Posterior vena cava (tissue), 2 donors: ENCODE data around the gene RHBDF2. TPM values are rescaled to one million over a fixed set of nuclear protein-coding genes. Genes with fewer than 3 reads are reported as not detected.
A peak's percentile ranks its signal among the peaks of the same experiment; 100 is the strongest.

Source experiments
- DNase-seq: peaks from one replicate; pipeline ENCODE4 v3.0.0-alpha.2; 2020; ENCODE audit warnings: low spot score
- intact Hi-C, 2 donors: fragments of 100-400 bp; cut with DNase I; formaldehyde crosslinking; loops; one replicate each; pipeline versions ENCODE4 v1.14.1 to v1.14.2; 2022 to 2023
- total RNA-seq, 2 donors: library from RNA; stranded (reverse); fragmentation: NEBNext Ultra II Directional; extraction: Animal tissue kit (Norgen Biotek cat#: 25700); gene quantifications; one replicate each; pipeline ENCODE4 v1.2.1, GENCODE V29; 2021
- donor health status: DM: yes; HTN: yes; CAD: no.
- donor health status: DM: yes; HTN: yes; CAD: no.

Gene RHBDF2
- total RNA-seq, 2 donors from 2014 or later, result 26.7 to 31.4 TPM

DNA sequence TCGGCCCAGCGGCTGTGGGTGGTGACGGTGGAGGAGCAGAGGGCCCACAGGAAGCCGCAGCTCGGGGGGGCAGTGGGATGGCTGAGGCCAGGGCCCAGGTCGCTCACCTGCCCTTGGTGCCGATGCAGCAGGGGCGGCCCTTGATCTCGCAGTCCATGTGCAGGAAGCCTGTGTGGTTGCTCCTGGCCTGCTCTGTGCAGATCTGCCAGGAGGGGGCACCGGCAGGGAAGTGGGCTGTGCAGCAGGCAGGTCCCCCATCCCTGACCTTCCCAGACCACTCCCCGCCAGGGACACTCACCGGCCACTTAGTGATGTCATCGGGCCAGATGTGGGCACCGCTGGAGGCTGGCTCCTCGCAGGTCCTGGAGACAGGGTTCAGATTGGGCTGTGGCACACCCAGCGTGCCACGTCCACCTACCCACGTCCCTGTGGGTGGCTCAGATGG lies 27.7 kb downstream of the RHBDF2 start:
- peak; percentile 77 for DNase-seq
- intact Hi-C loops, result no loop called here

DNA sequence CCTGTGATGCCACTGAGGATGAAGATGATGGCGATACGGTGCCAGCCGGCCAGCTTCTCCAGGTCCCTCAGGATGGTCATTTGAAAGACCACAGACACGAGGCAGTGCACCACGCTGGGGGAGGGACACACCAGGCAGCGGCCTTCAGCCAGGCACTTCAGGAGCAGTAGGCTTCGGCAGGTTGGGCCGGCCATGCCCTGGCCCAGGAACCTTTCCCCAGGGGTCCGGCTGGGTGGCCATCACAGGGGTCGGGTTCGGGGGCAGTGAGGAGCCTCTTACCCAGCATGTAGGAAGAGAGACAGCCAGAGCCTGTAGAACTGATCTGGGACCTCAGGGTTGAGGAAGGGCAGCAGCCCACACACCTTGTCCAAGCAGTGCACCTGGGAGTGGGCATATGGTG lies 28.5 kb downstream of the RHBDF2 start:
- DNase-seq, result peak; percentile 73
- intact Hi-C loops, result no loop called here

DNA sequence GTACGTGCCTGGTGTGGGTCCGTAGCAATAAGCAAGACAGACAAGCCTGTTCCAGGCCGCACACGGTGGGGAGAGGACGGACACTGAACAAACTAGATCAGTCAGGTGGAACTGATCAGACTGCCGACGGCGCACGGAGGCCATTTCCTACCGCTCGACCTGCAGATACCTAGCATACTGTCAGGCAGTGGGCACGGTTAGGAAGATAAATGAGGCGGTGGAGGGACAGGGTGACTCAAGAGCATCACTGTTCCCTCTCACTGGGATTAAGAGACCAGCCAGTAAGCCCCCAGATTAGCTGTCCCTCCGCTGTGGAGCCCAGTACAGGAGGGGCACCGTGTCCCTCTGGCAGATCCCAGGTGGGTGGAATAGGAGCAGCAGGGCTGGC lies 29.0 kb downstream of the RHBDF2 start:
- DNase-seq, result no peak
- intact Hi-C loops, result no loop called here

- intact Hi-C loops, result no loop called here
- DNase-seq, result no peak
Measured at GRCh38 chr17:76471498-76472257, 29.5 kb downstream of the RHBDF2 start.

DNA sequence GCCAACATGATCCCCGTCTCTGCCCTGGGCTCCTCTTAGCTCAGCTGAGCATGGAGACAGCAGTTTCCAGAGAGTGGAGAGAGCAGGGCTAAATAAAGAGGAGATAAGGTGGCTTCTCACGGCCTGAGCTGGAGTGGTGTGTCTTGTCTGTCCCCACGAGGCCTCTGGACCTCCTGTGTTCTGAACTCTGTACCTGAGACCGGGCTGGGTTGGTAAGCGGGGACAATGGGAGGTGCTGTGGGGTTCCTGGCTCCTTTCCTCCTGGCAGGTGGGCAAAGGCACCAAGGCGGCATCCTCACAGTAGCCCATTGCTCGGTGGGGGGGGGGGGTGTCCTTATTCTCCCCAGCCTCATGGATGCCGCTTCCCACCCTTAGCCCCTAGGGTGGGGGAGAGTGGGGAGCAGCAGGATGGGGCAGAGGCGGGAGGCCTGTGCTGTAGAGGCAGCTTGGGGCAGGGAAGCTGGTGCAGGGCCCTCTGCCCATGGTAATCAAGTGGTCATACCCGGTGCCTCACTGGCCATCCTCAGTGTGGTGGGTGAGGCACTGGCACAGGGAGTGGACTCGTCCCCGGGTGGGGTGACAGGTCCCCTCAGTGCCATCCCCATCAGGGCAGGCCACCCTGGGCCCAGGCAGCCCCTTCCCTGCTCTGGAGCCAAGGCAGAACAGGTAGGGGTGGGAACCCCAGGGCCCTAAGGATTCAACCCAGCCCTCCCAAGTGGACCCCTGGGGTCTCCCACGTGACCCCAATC lies 31.1 kb downstream of the RHBDF2 start:
- DNase-seq, result no peak
- intact Hi-C loops, result no loop called here

DNA sequence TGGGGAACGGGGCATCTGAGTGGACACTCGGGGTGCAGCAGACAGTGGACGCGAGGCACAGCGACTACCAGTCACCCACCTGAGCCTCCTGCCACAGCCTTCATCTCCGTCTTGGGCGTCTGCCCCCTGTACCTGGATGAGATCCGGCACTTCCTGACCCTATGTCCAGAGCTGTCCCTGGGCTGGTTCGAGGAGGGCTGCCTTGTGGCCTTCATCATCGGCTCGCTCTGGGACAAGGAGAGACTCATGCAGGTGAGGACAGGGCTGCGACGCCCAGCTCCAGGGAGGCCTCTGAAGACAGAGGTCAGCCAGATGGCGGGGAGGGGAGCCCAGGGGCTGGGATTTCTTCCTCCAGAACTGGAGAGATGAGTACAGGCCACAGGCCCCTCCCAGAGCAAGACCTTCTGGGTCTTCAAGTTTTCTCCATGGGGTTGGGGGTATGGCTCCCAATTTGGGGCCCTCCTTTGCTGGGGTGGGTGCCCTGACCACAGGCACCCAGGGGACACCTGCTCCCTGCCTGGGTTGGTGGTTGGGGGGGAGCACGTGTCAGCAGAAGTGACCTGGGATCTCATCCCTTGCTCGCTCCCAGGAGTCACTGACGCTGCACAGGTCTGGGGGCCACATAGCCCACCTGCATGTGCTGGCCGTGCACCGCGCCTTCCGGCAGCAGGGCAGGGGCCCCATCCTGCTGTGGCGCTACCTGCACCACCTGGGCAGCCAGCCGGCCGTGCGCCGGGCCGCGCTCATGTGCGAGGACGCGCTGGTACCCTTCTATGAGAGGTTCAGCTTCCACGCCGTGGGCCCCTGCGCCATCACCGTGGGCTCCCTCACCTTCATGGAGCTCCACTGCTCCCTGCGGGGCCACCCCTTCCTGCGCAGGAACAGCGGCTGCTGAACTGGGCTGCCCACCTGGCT lies 31.9 kb downstream of the RHBDF2 start:
- intact Hi-C loops, result no loop called here
- no peak for DNase-seq

DNA sequence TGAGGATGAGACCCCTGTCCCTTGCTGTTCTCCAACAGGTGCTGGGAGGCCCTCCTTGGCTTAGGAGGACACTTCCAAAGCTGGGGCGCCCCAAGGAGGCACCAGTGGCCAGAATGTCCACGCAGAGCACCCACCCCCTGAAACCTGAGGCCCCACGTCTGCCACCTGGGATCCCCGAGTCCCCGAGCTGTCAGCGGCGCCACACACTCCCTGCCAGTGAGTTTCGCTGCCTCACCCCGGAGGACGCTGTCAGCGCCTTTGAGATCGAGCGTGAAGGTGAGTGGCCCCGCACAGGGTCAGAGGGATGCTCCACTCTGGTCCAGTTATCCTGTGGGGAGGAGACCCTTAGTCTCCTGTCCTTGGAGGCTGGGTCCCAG lies 32.6 kb downstream of the RHBDF2 start:
- no peak for DNase-seq
- intact Hi-C loops, result no loop called here

DNA sequence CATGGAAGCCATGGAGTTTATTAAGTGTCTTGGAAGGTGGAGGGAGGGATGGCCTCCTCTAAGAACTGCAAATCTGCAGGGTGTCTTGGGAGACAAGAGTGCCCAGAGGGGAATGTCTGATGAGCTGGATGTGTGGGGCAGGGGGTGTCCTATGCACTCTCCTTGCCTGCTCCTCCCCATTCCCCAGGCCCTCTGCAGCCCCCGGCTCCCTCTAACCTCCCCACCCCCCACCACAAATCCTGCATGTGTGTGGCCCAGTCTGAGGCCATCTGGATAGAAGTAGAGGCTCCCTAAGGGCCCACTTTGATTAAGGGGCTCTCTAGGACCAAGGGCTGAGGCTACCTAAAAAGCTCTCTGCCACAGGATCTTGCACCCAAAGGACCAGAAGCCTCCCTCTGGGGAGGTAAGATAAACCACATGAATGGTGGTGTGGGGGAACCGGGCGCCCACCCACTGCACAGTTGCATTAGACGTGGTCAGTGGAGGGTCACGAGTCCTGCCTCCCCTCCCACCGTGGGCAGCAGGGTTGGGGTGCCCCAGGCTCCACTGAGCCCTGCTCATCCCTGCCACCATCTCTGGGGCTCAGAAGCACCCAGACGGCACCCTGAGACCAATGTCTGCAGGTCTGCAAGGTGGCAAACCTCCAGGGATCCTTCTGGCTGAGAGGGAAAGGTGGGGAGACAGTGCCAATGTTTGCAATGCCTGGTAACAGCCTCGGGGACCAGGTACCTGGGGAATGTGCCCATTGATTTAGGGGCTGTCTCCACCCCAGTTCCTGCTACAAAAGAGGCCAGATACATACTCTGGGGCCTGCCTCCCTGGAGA lies 33.2 kb downstream of the RHBDF2 start:
- intact Hi-C loops, result loop anchor here (2.0 kb wide), 1 partner anchor 37 kb away; no protein-coding TSS in a partner anchor

GRCh38 chr17:76467366-76467765 lies 33.9 kb downstream of the RHBDF2 start, which contains the start of gene AANAT:
Gene AANAT, plus strand, starts transcription at chr17:76467603. Its CDS starts 1,144 bp downstream, at chr17:76468747.
- intact Hi-C loops, result loop anchor here (2.0 kb wide), 1 partner anchor 37 kb away; no protein-coding TSS in a partner anchor

More for the DNA sequence above, 33.2 kb downstream of the RHBDF2 start:
- DNase-seq, result no peak

DNA sequence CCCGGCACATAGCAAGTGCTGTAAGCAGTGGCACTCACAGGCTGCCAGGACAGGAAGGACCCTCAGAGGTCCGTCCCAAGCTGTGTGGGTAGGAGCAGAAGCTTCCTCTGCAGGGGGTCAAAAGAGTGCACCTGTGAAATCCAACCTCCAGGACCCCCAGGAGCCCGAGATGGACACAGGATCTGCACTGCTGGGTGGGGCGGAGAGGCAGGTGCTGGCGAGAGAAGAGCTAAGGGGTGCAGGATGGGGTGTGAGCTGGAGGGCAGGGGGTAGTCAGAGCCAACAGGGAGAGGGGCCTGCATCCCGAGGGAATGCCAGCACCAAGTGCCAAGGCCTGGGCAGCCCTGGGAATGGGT lies 34.5 kb downstream of the RHBDF2 start:
- DNase-seq, result no peak
- intact Hi-C loops, result loop anchor here (2.0 kb wide), 1 partner anchor 38 kb away; no protein-coding TSS in a partner anchor

More at GRCh38 chr17:76467366-76467765, 33.9 kb downstream of the RHBDF2 start, which contains the start of gene AANAT:
- DNase-seq, result no peak

GRCh38 chr17:76462556-76463290 lies 38.5 kb downstream of the RHBDF2 start:
- DNase-seq, result no peak
- intact Hi-C loops, result no loop called here

DNA sequence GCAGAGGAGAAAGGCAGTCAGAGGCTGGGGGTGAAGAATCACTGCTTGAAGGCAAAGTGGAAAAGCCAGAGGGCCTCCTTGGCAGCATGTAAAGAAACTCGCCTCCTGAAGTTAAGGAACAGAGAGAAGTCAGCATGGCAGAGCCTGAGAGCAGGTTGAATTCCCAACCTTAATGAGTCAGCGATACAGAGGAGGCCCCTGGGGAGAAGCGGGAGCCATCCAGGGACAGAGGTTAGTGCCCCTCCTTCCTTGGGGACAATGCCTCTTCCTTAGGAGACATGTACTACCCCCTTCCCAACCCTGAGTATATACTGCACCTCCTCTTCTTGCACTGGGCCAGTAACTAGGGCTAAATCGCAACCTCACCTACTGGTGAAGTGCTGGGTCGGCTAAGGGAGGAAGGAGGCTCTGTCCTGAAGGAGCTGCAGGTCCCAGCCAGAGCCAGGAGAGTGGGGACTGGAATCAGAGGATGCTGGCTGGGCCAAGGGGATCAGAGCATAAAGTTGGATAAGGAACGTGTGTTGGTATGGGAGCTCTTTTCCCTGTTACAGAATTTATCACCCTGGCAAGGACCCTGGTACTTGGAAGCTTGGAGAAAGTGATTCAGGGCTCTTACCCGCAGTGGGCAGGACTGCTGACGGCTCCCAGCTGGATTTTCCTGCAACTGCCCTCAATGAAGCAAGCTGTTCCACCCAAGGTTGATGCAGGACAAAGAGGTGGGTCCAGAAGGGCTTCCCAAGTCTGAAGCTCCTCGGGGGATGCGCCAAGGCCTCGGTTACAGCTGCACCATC lies 39.3 kb downstream of the RHBDF2 start:
- intact Hi-C loops, result no loop called here

GRCh38 chr17:76459674-76460073 lies 41.5 kb downstream of the RHBDF2 start:
- intact Hi-C loops, result loop anchor here in 1 of 2 donors (5.0 kb wide), 1 partner anchor 178 kb away; no protein-coding TSS in a partner anchor
- no peak for DNase-seq

More for the DNA sequence above, 39.3 kb downstream of the RHBDF2 start:
- DNase-seq, result no peak

DNA sequence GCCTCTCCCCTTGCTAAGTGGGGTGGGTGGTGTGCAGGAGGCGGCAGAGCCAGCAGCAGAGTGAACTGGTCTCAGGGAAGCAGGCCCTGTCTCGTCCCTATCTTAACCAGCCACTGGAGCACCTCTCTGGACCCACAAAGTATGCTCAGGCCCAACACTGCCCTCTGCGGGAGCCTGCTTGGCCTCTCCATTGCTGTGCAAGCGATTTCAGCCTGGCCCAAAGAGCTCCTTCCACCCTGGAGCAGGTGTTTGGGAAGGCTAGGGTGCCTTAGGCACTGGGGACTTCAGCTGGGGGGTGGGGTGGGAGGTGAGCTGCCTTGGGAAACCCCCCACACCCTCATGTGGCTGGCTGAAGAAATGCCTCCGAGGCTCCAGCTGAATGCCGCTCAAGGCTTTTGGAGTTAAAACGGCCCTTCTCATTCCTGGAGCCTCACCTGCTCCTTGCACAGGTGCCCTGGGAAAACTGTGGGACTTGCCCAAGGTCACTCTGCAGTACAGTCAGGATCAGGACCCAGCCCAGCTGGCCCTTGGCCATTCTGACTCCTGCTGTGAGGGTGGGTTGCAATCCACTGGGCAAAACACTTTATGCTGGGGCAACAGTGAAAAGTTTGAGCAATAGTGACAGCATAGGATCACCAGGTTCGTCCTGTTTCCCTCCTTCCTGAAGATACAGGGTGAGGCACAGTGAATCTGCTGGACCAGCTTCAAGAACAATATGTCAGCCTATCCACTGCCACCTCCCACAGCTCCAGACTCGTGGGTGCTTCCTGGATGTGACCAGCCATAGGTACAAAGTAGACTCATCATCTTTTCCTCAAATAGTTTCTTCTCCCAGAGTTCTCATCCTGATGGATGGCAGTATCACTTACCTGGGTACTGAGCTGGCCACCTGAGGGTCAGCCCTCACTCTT lies 42.4 kb downstream of the RHBDF2 start:
- no peak for DNase-seq

GRCh38 chr17:76453431-76453743 lies 47.8 kb downstream of the RHBDF2 start:
- intact Hi-C loops, result no loop called here

More for the DNA sequence above, 42.4 kb downstream of the RHBDF2 start:
- intact Hi-C loops, result loop anchor here in 1 of 2 donors (5.0 kb wide), 1 partner anchor 178 kb away; no protein-coding TSS in a partner anchor

More at GRCh38 chr17:76453431-76453743, 47.8 kb downstream of the RHBDF2 start:
- DNase-seq, result no peak
